Measurements from ENCODE around the gene RECQL.

GRCh38 chr12:21546716-21547115 lies 45.3 kb upstream of the RECQL start:
- TF ChIP-seq CTCF (conservative IDR thresholded peaks at IDR 0.05; ENCODE audit: low read depth, low read length) = no peak
- no peak for TF ChIP-seq EZH2 (IDR thresholded peaks at IDR 0.05; ENCODE audit: low read length, unreplicated experiment)
- TF ChIP-seq EZH2phosphoT487 (IDR thresholded peaks at IDR 0.05; ENCODE audit: borderline replicate concordance, low read length) = no peak
